ENCODE data around the gene PARD3B.

DNA sequence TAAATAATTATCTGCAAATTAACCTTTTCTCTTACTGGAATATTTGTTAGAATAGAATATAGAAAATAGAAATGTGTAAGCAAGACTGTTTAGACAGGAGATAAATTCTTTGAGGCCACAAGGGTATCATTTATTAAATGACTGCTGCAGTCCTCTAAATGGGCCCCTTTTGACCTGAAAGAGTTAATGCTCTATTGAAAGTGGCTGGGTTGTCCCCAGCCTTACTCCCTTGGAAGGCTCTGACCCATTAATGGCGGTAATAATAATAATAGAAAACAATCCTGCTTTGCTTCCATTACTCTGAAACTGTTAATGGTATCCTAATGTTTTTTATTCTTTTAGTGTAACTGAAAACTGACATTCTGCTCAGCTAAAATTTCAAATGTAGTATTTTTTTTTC lies 739.1 kb downstream of the PARD3B start:
- TF ChIP-seq, protein P1, sequence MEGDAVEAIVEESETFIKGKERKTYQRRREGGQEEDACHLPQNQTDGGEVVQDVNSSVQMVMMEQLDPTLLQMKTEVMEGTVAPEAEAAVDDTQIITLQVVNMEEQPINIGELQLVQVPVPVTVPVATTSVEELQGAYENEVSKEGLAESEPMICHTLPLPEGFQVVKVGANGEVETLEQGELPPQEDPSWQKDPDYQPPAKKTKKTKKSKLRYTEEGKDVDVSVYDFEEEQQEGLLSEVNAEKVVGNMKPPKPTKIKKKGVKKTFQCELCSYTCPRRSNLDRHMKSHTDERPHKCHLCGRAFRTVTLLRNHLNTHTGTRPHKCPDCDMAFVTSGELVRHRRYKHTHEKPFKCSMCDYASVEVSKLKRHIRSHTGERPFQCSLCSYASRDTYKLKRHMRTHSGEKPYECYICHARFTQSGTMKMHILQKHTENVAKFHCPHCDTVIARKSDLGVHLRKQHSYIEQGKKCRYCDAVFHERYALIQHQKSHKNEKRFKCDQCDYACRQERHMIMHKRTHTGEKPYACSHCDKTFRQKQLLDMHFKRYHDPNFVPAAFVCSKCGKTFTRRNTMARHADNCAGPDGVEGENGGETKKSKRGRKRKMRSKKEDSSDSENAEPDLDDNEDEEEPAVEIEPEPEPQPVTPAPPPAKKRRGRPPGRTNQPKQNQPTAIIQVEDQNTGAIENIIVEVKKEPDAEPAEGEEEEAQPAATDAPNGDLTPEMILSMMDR (IDR thresholded peaks at IDR 0.05) = no peak
- TF ChIP-seq POLR2A (IDR thresholded peaks at IDR 0.05) = no peak

Data from lower leg skin (tissue), 3 donors.